Upper lobe of right lung (tissue), 1 donor: ENCODE data around the gene PLCH1. TPM values are rescaled to one million over a fixed set of nuclear protein-coding genes. Genes with fewer than 3 reads are reported as not detected.

Source experiments
- ATAC-seq: fragments of 200-7000 bp; cut with Tn5 transposase; one replicate; pipeline ENCODE4 v1.9.1; 2020; ENCODE audit warnings: mild to moderate bottlenecking, moderate library complexity
- DNase-seq: peaks from one replicate; pipeline ENCODE4 v3.0.0-alpha.2; 2020
- H3K27ac ChIP-seq: fragments of 200-600 bp; one replicate; pipeline ENCODE4 v1.8.0; 2022
- H3K27me3 ChIP-seq: fragments of 200-600 bp; one replicate; pipeline ENCODE4 v1.8.0; 2022; ENCODE audit warnings: mild to moderate bottlenecking
- H3K36me3 ChIP-seq: fragments of 200-600 bp; one replicate; pipeline ENCODE4 v1.8.0; 2022
- H3K4me1 ChIP-seq: fragments of 200-600 bp; one replicate; pipeline ENCODE4 v1.8.0; 2022
- H3K4me3 ChIP-seq: fragments of 200-600 bp; one replicate; pipeline ENCODE4 v1.8.0; 2022; ENCODE audit warnings: mild to moderate bottlenecking
- H3K9me3 ChIP-seq: fragments of 200-600 bp; one replicate; pipeline ENCODE4 v1.8.0; 2022
- intact Hi-C: fragments of 100-400 bp; cut with DNase I; formaldehyde crosslinking; loops from one replicate; pipeline ENCODE4 v1.11.0; 2022
- total RNA-seq: library from RNA; stranded (reverse); fragmentation: NEBNext Ultra II Directional; extraction: Animal tissue kit (Norgen Biotek cat#: 25700); gene quantifications from one replicate; pipeline ENCODE4 v1.2.1, GENCODE V29; 2021
- TF ChIP-seq, protein P1 (sequence below): fragments of 200-600 bp; IDR thresholded peaks from one replicate; pipeline ENCODE4 v1.8.0; 2022; ENCODE audit warnings: antibody characterized with exemption
- donor health status: DM: no; HTN: yes; CAD: no; lungs with severe emphysema.

The PLCH1 gene
- total RNA-seq, 1 donor from 2014 or later = 12.1 TPM

DNA sequence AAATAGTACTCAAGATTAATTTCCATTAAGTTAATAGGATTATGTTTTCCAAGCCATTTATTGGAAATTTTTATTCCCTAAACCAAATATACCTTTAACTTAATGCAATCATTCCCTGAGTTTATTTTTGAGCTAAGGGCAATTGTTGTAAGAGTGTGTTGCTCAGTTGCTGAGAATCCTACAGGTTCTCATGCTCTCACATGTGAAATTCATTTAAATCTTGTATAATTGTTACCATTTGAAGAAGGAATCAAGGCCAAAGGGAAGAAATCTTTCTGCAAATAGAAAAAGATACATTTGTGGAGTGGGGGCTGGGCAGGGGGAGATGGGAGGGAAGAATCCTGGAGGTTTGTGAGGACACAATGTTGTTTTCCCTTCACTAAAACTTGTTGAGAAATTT is 248.7 kb downstream of the PLCH1 start:
- TF ChIP-seq, protein P1, sequence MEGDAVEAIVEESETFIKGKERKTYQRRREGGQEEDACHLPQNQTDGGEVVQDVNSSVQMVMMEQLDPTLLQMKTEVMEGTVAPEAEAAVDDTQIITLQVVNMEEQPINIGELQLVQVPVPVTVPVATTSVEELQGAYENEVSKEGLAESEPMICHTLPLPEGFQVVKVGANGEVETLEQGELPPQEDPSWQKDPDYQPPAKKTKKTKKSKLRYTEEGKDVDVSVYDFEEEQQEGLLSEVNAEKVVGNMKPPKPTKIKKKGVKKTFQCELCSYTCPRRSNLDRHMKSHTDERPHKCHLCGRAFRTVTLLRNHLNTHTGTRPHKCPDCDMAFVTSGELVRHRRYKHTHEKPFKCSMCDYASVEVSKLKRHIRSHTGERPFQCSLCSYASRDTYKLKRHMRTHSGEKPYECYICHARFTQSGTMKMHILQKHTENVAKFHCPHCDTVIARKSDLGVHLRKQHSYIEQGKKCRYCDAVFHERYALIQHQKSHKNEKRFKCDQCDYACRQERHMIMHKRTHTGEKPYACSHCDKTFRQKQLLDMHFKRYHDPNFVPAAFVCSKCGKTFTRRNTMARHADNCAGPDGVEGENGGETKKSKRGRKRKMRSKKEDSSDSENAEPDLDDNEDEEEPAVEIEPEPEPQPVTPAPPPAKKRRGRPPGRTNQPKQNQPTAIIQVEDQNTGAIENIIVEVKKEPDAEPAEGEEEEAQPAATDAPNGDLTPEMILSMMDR = no peak
- no peaks in the 10 kb centered on the region for H3K4me1 ChIP-seq
- no peaks in the 10 kb centered on the region for H3K36me3 ChIP-seq
- H3K9me3 ChIP-seq = no peaks in the 10 kb centered on the region
- ATAC-seq (no peak), DNase-seq (no peak)
- H3K27me3 ChIP-seq = no peaks in the 10 kb centered on the region
- no peak overlapping the region for H3K4me3 ChIP-seq
- no peak overlapping the region for H3K27ac ChIP-seq
- intact Hi-C loops = no loop called here

DNA sequence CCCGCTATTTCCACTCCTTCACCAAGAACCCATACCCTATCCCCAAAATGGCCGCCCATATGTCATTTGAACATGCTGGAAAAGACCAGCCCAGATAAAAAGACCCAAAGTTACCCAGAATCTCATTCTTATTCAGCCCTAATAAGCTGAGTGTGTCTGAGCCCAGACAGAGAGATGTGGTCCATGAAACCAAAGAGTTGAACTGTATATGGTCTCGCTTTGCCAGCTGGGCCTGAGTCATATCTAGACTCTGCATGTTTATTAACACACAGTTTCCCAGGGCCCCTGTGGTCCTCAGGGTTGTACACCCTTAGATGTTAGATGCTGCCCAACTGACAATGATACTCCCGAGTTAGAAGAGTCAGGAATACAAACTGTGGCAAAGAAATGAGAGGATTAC is 249.5 kb downstream of the PLCH1 start:
- no peaks in the 10 kb centered on the region for H3K36me3 ChIP-seq
- no peaks in the 10 kb centered on the region for H3K4me1 ChIP-seq
- intact Hi-C loops = no loop called here
- DNase-seq = no peak
- H3K4me3 ChIP-seq = no peak overlapping the region
- H3K27ac ChIP-seq = no peak overlapping the region
- ATAC-seq = no peak
- H3K9me3 ChIP-seq = no peaks in the 10 kb centered on the region
- TF ChIP-seq, protein P1 = no peak
- no peaks in the 10 kb centered on the region for H3K27me3 ChIP-seq

DNA sequence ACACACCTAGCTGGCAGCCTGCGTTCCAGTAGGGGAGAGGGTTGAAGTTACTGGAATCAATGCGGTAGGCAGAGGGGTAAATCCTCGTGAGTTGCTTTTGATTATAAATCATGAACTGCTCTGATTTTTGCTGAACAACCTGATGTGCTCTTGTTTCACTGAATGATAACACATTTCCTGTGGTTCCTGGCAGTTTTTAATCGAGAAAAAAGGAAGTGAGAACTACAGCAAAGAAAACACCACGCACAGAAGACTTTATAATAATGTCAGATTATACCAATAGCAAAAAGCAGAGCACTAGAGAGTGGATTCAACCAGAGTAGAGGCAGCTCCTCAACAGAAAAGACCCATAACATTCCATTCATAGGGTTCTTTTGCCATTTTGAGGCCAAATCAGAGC is 250.5 kb downstream of the PLCH1 start:
- no peak overlapping the region for H3K4me3 ChIP-seq
- no peaks in the 10 kb centered on the region for H3K9me3 ChIP-seq
- TF ChIP-seq, protein P1 = no peak
- no peaks in the 10 kb centered on the region for H3K4me1 ChIP-seq
- intact Hi-C loops = no loop called here
- H3K27ac ChIP-seq = no peak overlapping the region
- ATAC-seq = no peak
- H3K36me3 ChIP-seq = no peaks in the 10 kb centered on the region
- no peak for DNase-seq
- H3K27me3 ChIP-seq = no peaks in the 10 kb centered on the region

DNA sequence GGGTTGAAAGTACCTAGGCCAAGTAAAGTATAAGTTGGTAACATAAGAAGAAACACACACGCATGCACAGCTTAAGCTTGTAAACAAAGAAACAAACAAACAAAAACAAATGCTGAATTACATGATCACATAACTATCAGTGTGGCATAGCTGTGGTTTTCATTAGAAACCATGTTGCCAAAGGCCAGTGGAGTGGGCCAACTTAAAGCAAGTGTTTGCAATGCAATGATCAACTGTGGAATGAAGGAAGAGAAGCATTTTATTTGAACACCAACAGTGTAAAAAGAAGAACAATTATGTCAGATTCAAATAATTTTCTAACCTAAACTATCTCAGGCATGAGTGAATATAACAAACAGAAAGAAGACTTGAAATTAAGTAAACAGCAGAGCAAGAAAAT is 252.0 kb downstream of the PLCH1 start:
- H3K27me3 ChIP-seq = no peaks in the 10 kb centered on the region
- no peaks in the 10 kb centered on the region for H3K4me1 ChIP-seq
- H3K4me3 ChIP-seq = no peak overlapping the region
- no peak overlapping the region for H3K27ac ChIP-seq
- no peaks in the 10 kb centered on the region for H3K36me3 ChIP-seq
- H3K9me3 ChIP-seq = no peaks in the 10 kb centered on the region
- DNase-seq = no peak
- intact Hi-C loops = no loop called here
- ATAC-seq = no peak
- TF ChIP-seq, protein P1 = no peak

DNA sequence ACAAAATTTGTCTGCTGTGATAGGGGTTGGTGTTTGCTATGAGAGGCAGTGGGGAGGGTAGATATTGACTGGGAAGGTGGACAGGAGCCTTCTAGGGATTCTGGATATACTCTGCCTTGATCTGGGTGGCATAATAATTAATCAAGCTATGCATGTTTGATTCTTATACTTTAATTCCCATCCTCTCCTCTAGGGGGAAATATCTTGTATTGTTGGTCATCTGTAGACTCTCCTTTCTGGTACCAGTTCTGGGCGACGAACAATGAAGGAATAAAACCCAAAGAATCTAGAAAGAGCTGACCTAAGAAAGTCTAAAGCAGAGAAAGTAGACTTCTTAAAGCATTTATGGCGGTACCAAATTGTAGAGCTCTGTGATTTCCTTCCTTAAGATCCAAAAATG is 253.2 kb downstream of the PLCH1 start:
- Histone ChIP-seq H3K9me3 (no peaks in the 10 kb centered on the region), H3K27me3 (no peaks in the 10 kb centered on the region), H3K27ac (no peak overlapping the region), H3K36me3 (no peaks in the 10 kb centered on the region), H3K4me3 (no peak overlapping the region), H3K4me1 (no peaks in the 10 kb centered on the region)
- DNase-seq (no peak), ATAC-seq (no peak)
- intact Hi-C loops = no loop called here
- TF ChIP-seq, protein P1 = no peak

DNA sequence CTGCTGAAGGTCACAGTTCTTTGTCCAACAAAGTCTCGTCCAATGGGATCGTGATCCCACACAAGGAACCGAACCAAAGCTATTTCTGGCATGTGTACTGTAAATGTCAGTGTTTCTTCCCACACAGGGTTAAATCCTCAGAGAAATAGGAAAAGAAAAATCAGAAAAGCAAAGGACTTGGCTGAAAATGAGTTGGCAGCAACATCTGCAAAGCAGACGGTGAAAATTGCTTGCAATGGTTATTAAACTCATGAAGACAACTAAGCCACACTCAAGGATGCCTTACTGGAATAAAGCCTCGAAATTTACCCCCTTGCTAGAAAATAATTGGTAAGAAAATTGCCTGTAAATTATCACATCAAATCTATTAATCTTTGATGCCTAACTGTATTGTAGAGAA is 256.2 kb downstream of the PLCH1 start:
- no peak overlapping the region for H3K27ac ChIP-seq
- intact Hi-C loops = no loop called here
- no peaks in the 10 kb centered on the region for H3K36me3 ChIP-seq
- no peaks in the 10 kb centered on the region for H3K4me1 ChIP-seq
- H3K27me3 ChIP-seq = no peaks in the 10 kb centered on the region
- TF ChIP-seq, protein P1 = no peak
- DNase-seq (no peak), ATAC-seq (no peak)
- H3K4me3 ChIP-seq = no peak overlapping the region
- H3K9me3 ChIP-seq = no peaks in the 10 kb centered on the region
